Endodermal cell (in vitro differentiated cells): ENCODE results near the gene KDF1. TPM values are rescaled to one million over a fixed set of nuclear protein-coding genes. Genes with fewer than 3 reads are reported as not detected.

Experiments
- DNase-seq: peaks from one replicate; pipeline ENCODE4 v3.0.0-alpha.2; 2017
- H3K27ac ChIP-seq: 2 replicates; pipeline ENCODE4 v1.5.1; 2013; ENCODE audit warnings: mild to moderate bottlenecking, low read depth, low read length, moderate library complexity
- H3K27me3 ChIP-seq: 2 replicates; pipeline ENCODE4 v1.6.1; 2013; ENCODE audit warnings: mild to moderate bottlenecking, low read length, moderate library complexity; ENCODE audit not compliant: insufficient read depth, control insufficient read depth, poor library complexity, severe bottlenecking
- H3K36me3 ChIP-seq: 2 replicates; pipeline ENCODE4 v1.7.0; 2013; ENCODE audit warnings: mild to moderate bottlenecking, low read length, moderate library complexity; ENCODE audit not compliant: control insufficient read depth, insufficient read depth
- H3K4me1 ChIP-seq: one replicate; pipeline ENCODE4 v1.7.0; 2013; ENCODE audit warnings: low read length; ENCODE audit not compliant: control insufficient read depth, insufficient read depth
- H3K4me3 ChIP-seq: 2 replicates; pipeline ENCODE4 v1.5.1; 2013; ENCODE audit warnings: mild to moderate bottlenecking, low read length, moderate library complexity
- H3K9ac ChIP-seq: 2 replicates; pipeline ENCODE4 v1.6.1; 2013; ENCODE audit warnings: mild to moderate bottlenecking, low read length, moderate library complexity; ENCODE audit not compliant: poor library complexity, severe bottlenecking; ENCODE audit errors: extremely low read depth
- H3K9me3 ChIP-seq: 2 replicates; pipeline ENCODE4 v1.6.1; 2013; ENCODE audit warnings: mild to moderate bottlenecking, low read length, moderate library complexity; ENCODE audit not compliant: control insufficient read depth
- H3K27ac Mint-ChIP-seq: 2 replicates; pipeline ENCODE4 v1.8.0; 2020; ENCODE audit warnings: mixed read lengths
- H3K27me3 Mint-ChIP-seq: 2 replicates; pipeline ENCODE4 v1.8.0; 2021; ENCODE audit warnings: mild to moderate bottlenecking, mixed read lengths; ENCODE audit not compliant: insufficient read depth
- H3K36me3 Mint-ChIP-seq: 2 replicates; pipeline ENCODE4 v1.8.0; 2020; ENCODE audit warnings: low read depth, mixed read lengths
- H3K4me1 Mint-ChIP-seq: 2 replicates; pipeline ENCODE4 v1.8.0; 2020; ENCODE audit warnings: mixed read lengths
- H3K4me3 Mint-ChIP-seq: 2 replicates; pipeline ENCODE4 v1.8.0; 2020; ENCODE audit warnings: mild to moderate bottlenecking, moderate library complexity, mixed read lengths
- H3K9me3 Mint-ChIP-seq: 2 replicates; pipeline ENCODE4 v1.8.0; 2020; ENCODE audit warnings: mild to moderate bottlenecking, mixed read lengths
- CTCF ChIP-seq: fragments of 200-600 bp; sonication (generic); conservative IDR thresholded peaks from 2 replicates; pipeline ENCODE4 v1.5.0; 2021; ENCODE audit warnings: antibody characterized with exemption, mild to moderate bottlenecking
- WGBS, 2 experiments: methylation state at CpG; one replicate each; pipeline versions ENCODE4 v1.1.5 to v1.1.7; 2013; ENCODE audit warnings: missing lambda C conversion rate in 2 of 2, mixed read lengths in 1 of 2; ENCODE audit not compliant: insufficient coverage in 1 of 2, insufficient read length in 1 of 2; 5-methylcytosine and 5-hydroxymethylcytosine counted together
- total RNA-seq, 2 donors: library from RNA; stranded (reverse); fragmentation: NEBNext Ultra II Directional in 1 of 2; extraction: Animal tissue kit (Norgen Biotek cat#: 25700) in 1 of 2; gene quantifications; 2 replicates in 1 of 2; 3 replicates in 1 of 2; pipeline ENCODE4 v1.2.1, GENCODE V29; 2021

KDF1 gene
- total RNA-seq, 2 donors from 2014 or later, result 17.2 to 22.7 TPM

- peaks cover 3% of the 10 kb centered on the region for H3K9me3 Mint-ChIP-seq
- H3K36me3 Mint-ChIP-seq, result peaks cover 68% of the 10 kb centered on the region
- Histone ChIP-seq H3K27ac (no peak overlapping the region), H3K36me3 (peaks cover 79% of the 10 kb centered on the region), H3K4me3 (no peak overlapping the region), H3K4me1 (peaks cover 9% of the 10 kb centered on the region), H3K27me3 (no peaks in the 10 kb centered on the region), H3K9ac (no peak overlapping the region), H3K9me3 (no peaks in the 10 kb centered on the region)
- no peak overlapping the region for H3K4me3 Mint-ChIP-seq
- no peaks in the 10 kb centered on the region for H3K27me3 Mint-ChIP-seq
- H3K4me1 Mint-ChIP-seq, result peaks cover 11% of the 10 kb centered on the region
- no peak for TF ChIP-seq CTCF
- no peak overlapping the region for H3K27ac Mint-ChIP-seq
- no peak for DNase-seq
- WGBS, 2 experiments, result 94 to 95% methylated on average over 5 to 10 of the region's 10 CpGs
Measured at GRCh38 chr1:26941311-26941710, 19.0 kb downstream of the KDF1 start.

GRCh38 chr1:26938659-26939025 lies 21.6 kb downstream of the KDF1 start:
- 91 to 100% methylated on average over 1 to 2 of the region's 2 CpGs for WGBS, 2 experiments

GRCh38 chr1:26938004-26938658 lies 22.1 kb downstream of the KDF1 start:
- Mint-ChIP-seq H3K27me3 (no peaks in the 10 kb centered on the region), H3K9me3 (peaks cover 1% of the 10 kb centered on the region), H3K4me3 (no peak overlapping the region), H3K27ac (peak overlapping the region; percentile 53), H3K36me3 (peaks cover 59% of the 10 kb centered on the region), H3K4me1 (peaks cover 9% of the 10 kb centered on the region)
- H3K27me3 ChIP-seq, result no peaks in the 10 kb centered on the region
- no peak overlapping the region for H3K9ac ChIP-seq
- peaks cover 9% of the 10 kb centered on the region for H3K4me1 ChIP-seq
- WGBS, 2 experiments, result 93% methylated on average over 4 of the region's 4 CpGs; no CpG with 5 or more reads in 1 of the 2 experiments
- no peaks in the 10 kb centered on the region for H3K9me3 ChIP-seq
- no peak overlapping the region for H3K4me3 ChIP-seq
- TF ChIP-seq CTCF, result no peak
- no peak overlapping the region for H3K27ac ChIP-seq
- peaks cover 71% of the 10 kb centered on the region for H3K36me3 ChIP-seq
- DNase-seq, result no peak

More at GRCh38 chr1:26938659-26939025, 21.6 kb downstream of the KDF1 start:
- Mint-ChIP-seq H3K4me3 (no peak overlapping the region), H3K9me3 (peaks cover 3% of the 10 kb centered on the region), H3K36me3 (peaks cover 60% of the 10 kb centered on the region), H3K4me1 (peaks cover 11% of the 10 kb centered on the region), H3K27me3 (no peaks in the 10 kb centered on the region), H3K27ac (peak overlapping the region; percentile 53)
- no peak for DNase-seq
- Histone ChIP-seq H3K36me3 (peaks cover 75% of the 10 kb centered on the region), H3K4me1 (peaks cover 9% of the 10 kb centered on the region), H3K27me3 (no peaks in the 10 kb centered on the region), H3K9ac (no peak overlapping the region), H3K27ac (no peak overlapping the region), H3K4me3 (no peak overlapping the region), H3K9me3 (no peaks in the 10 kb centered on the region)
- no peak for TF ChIP-seq CTCF
